Activated T-cell treated with anti-CD3 and anti-CD28 coated beads for 48 hours (primary cell): ENCODE data around the gene CYBRD1.

Experiments used
- DNase-seq: peaks from one replicate; pipeline ENCODE4 v3.0.0-alpha.2; 2020; ENCODE audit warnings: low read depth

The CYBRD1 gene

DNA sequence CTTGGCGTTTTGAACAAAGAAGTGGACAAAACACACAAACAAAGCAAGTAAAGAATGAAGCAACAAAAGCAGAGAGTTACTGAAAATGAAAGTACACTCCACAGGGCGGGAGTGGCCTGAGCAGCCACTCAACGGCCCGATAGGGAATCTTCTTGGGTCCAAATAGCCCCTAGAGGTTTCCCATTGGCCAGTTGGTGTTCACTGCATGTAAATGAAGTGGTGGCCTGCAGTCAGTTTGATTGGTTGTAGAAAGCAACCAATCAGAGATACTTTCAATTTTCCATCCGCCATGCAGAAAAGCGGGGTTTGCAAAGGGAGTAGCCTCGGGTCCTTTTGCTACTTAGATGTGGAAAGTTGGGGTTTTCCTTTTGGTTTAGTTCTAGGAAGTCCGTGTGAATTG lies 31.6 kb downstream of the CYBRD1 start:
- no peak for DNase-seq

DNA sequence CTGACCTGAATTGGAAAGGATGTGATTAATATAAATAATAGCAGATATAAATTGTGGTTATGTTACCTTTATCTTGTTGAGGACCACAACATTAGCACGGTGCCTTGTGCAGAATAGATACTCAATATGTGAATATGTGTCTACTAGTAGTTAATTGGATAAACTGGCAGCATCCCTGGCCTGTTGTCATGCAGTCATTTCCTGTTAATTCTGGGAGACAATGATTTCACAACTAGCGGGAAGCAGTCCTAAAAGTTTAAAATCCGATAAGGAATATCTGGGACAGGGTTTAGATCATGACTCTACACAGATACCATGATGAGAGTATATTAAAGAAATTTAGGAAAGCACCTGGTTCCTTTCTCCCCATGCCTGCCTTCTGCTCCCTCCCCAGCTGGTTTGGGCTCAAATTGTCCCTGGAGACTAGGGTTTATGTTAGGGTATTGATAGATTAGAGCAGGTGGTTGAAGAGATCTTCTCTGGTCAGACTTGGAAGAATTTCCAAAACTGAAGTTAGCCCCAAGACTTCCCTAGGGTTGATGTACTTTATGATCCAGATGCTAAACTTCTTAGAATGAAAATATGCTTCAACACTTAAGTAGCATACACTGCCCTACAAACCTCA lies 32.8 kb downstream of the CYBRD1 start:
- no peak for DNase-seq

DNA sequence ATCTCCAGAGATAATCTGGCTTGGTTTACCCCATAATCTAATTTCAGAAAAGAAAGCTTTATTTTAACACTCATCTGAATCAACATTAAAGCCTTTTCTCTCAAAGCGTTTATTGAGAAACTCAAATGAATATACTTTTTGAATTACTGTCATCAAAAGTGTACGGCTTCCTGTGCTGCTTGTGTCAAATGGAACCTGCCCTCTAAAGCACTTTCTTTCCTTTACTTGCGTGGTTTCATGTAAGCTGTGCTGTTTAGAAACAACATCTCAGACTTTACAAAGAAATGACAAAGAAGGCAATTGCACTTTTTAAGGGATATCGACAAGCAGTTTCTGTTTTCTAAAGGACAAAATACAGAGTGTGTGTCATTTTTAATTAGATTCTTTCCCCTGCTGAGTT lies 35.1 kb downstream of the CYBRD1 start:
- no peak for DNase-seq

DNA sequence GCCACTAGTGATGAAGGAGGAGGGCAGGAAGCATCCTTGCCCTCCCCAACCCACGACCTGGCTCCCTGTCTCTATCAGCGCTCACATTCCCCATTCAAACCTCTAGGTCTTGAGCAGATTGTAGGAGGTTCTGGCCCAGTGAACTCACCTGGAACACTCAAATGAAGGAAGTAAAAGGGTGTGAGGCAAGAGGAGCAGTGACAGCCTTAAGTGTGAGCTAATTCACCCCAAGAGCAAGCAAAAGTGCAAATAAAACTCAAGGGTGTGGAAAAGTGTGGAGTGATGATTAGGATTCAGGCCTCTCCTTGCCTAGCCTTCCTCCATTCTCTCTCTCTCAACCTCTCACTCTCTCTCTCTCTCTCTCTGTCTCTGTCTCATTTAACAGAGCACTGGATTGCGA lies 41.0 kb downstream of the CYBRD1 start:
- no peak for DNase-seq

DNA sequence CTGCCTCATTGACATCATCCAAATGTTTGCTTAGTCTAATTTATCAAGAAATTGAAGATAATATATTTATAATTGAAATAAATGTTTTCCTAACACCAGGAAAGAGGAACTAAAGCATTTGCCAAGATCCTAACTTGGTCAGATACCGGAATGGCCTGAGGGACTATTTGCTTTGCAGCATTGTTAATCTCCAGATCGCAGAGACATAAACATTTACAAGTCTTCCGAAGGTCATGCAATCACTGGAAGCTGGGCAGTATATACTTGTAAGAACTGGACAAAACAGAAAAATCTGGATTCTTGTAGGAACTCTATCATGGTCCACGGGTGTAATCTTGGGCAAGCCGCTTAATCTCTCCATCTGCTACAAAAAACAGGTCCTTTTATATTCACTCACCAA lies 42.2 kb downstream of the CYBRD1 start:
- DNase-seq: no peak

DNA sequence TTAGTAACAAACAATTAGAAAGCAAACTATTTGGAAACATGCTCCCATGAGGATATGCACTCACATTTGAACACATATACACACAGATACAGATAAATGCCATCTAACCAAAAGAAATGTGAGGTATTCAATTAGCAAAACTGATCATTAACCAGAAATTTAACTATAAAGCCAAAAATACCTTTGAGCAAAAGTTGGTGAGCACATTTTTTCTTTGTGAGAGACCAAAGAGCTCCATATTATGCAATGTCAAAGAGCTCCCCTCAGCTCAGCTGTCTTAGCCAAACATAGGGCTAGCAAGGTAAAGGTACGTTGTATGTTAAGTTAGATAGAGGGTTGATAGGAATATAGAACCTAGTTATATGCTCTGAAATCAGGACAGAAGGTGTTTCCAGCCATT lies 43.8 kb downstream of the CYBRD1 start:
- DNase-seq: no peak

DNA sequence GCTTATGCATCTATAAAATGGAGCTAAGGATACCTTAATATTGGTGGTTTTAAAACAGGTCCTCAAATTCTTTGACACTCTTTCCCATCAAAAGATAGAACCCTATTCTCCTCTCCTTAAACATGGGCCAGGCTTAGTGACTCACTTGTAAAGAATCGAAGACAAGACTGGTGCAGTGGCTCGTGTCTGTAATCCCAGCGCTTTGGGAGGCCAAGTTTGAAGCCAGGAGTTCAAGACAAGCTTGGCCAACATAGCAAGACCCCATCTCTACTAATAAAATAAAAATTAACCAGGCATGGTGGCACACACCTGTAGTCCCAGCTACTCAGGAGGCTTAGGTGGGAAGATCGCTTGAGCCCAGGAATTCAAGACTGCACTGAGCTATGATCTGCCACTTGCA lies 44.5 kb downstream of the CYBRD1 start:
- DNase-seq: no peak

DNA sequence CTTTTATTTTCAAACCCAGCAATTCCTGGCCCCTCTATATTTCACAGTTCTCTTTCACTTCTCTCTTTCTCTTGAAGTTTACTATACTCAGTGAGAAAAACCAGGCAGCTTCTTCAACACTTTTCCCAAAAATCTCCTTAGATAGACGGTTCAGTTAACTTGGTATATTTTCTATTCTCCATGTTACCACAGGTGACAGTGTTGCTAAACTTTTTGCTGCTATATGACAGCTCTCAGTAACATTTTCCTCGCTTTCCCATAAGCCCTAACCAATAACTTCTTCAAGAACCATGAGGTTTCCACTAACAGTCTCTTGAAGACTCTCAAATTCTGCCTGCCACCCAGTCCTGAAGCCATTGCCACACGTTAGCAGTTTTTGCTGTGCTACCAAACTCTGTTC lies 45.8 kb downstream of the CYBRD1 start:
- no peak for DNase-seq

DNA sequence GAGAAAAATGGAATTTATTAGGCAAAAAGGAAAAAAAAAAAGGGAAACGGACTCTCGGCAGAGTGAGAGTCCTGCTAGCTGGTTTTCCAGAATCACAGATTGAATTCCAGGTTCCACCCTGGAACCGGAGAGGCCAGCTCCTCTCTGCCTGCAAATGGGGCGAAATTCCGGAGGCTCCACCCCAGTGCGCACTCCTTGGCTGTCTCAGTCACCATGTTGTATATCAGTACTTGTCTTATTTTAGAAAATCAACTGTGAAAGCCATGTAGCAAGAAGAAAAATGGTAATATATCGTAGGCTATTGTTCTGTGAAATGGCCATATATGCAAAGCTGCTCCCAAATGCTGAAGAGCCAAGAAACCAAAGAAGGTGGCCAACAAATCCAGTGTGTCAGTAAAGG lies 49.4 kb downstream of the CYBRD1 start:
- no peak for DNase-seq

DNA sequence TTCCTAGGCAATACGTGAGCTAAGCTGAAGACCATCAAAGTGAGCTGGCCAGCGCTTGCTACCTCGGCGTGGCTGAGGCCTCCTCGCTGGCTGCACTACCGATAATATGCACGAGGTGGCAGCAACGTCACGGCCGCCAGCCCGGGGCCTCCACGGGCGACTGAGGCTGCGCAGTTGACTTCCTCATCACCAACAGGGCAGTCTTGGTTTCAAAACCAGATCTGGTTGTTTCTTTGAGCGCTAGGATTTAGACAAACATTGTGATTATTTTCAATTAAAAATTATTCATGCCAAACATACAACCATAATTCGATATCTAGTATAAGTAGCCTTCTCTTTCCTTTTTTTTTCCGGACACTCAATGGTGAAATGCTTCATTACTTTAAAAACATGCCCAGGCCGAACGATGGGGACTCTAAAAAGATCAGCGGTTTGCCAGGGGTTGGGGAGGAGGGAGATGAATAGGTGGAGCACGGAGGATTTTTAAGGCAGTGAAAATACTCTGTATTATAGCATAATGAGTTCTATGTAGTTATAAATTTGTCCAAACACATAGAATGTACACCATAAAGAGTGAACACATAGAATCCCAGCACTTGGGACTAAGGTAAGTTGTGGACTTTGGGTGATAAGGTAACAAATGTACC lies 52.0 kb downstream of the CYBRD1 start:
- DNase-seq: peak; percentile 79

DNA sequence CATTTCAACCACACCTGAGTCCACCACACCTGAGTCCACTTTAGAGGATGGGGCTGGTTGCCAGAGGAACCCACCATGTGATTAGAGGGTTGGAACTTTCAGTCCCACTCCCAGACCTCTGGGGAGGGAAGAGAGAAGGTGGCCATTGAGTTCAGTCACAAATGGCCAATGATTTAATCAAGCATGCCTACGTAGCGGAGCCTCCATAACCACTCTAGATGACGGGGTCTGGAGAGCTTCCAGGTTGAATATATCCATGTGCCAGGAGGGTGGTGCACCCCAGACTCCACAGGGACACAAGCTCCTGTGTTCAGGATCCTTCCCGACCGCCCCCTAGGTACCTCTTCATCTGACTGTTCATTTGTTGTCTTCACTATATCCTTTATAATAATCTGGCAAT lies 53.3 kb downstream of the CYBRD1 start:
- DNase-seq: no peak

DNA sequence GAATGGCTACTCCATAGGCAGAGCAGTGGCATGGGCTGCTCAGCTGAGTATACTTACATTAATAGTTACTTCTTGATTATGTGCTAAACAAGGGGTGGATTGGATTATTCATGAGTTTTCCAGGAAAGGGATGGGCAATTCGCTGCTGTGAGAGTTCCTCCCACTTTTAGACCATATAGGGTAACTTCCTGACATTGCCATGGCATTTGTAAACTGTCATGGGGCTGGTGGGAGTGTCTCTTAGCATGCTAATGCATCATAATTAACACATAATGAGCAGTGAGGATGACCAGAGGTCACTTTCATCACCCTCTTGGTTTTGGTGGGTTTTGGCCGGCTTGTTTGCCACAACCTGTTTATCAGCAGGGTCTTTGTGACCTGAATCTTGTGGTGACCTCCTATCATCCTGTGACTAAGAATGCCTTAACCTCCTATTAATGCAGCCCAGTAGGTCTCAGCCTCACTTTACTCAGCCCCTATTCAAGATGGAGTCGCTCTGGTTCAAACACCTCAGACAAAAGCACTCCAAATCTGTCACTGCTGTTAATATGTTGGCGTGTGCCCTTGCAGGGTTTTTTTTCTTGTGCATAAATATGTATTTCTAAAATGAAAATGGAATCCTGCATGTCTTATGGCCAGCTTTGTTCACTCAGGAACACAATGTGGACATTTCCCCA lies 56.0 kb downstream of the CYBRD1 start:
- DNase-seq: no peak

DNA sequence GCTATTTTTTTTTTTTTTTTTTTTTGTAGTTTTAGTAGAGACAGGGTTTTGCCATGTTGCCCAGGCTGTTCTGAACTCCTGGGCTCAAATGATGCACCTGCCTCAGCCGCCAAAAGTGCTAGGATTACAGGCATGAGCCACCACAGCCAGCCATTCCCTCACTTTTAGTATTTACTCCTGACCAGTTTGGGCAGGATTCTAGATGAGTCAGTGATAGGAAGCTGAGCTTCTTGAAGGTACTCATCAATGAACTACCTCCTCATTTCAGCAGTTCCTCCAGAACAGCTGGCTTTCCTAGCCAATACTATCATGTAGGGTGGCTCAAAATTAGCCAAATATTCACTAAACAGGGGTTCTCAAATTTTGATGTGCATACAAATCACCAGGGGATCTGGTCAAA lies 57.2 kb downstream of the CYBRD1 start:
- no peak for DNase-seq

DNA sequence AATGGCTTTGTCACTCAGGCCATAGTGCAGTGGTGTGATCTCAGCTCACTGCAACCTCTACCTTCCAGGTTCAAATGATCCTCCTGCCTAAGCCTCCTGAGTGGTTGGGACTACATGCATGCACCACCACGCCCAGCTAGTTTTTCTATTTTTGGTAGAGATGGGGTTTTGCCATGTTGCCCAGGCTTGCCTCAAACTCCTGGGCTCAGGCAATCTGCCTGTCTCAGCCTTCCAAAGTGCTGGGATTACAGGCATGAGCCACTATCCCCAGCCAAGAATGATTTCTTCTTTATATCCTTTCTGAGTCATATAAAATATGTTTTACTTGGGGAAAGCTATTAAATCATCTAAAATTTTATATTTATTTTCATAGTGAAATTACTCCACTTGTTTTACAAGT lies 61.3 kb downstream of the CYBRD1 start:
- no peak for DNase-seq

DNA sequence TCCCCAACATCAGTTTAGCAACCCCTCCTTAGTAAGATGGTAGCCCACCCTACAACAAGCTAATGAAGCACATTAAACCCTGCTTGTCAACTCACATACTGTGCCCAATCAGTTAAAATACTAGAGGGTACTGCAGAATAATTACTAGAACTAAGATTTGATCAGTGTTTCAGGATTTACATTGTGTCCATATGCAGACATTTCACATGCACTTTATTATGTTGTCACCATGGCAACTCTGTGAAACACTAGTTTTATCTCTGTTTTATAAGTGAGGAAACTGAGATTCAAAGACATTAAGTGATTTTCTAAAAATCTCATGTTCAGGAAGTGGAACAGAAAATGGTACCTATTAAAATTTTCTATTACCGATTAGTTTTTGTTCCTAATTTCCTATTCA lies 61.7 kb downstream of the CYBRD1 start:
- no peak for DNase-seq

DNA sequence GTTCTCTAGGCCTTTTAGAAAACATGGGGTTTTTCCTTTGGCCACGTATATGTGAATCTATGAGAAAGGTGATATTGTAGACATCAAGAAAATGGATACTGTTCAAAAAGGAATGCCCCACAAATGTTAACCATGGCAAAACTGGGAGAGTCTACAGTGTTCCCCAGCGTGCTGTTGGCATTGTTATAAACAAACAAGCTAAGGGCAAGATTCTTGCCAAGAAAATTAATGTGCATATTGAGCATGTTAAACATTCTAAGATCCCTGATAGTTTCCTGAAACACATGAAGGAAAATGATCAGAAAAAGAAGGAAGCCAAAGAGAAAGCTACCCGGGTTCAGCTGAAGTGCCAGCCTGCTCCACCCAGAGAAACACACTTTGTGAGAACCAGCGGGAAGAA lies 64.9 kb downstream of the CYBRD1 start:
- no peak for DNase-seq

DNA sequence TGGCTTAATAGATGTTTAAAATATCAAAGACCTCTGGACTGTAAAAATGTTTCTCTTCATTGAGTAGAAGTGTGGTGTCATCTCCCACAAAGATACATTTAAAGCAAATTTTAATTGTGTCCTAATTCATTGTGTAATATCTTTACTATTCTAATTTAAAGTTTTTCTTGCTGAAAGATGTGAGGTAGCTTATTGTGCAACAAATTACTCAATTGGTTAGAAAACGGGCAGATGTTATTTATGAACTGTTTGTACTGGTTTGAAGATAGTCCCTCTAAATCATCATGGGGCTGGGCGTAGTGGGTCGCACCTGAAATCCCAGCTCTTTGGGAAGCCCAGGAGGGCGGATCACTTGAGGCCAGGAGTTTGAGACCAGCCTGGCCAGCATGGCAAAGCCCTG lies 65.3 kb downstream of the CYBRD1 start:
- DNase-seq: no peak

DNA sequence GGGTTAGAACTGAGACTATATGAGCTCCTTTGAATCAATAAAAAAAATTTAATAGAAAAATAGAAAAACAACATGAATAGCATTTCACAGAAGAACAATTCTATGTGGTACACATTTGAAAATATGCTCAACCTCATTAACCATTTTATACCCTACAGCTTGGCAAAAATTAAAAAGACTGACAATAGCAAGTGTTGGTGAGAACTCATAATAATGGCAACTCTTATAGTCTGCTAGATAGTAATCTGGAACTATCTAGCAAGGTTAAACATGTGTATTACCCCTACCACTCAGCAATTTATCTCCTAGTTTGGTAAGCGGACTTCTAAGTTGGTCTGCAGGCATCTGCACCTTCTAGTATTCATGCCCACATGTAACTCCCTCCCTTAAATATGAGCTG lies 67.8 kb downstream of the CYBRD1 start:
- DNase-seq: no peak

DNA sequence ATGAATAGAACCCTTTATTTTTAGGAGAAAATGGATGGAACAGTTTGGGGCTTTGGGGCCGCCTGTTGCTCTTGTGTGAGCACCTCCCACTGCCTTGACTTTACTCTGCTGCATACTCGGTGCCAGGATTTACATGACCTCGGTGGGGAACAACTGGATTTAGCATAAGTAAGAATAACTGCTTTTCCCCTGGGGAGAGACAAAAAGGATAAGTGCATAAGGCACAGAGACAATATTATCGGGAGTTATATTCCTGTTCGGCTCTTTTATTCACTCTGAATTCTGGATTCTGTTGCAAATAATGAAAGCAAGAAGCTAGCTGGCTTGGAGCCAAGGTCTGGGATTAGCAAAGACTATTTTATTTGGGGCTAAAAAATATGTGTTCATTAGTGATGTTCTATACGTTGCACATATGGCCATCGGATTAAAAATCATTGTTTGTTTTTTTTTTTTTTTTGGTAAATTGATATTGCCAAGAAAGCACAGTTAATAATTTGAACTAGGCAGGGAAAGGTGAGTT lies 69.8 kb downstream of the CYBRD1 start:
- DNase-seq: no peak

DNA sequence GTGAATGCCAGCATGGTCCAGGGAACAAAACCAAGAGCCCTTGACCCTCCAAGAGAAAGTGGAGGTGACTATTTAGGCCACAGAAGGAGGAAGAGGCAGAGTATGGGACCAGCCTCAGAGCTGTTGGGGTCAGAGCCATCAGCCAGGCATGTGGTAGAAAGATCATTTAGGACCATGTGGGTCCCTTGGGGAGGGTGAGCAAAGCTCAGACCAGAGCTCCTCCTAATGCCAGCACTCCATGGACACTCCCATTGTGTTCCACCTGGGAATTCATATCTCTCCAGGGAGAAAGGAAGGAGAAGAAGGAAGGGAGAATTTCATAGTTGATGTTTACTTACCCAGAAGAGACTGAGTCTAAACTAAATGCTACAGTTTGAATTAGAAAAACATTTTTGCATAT lies 73.2 kb downstream of the CYBRD1 start:
- DNase-seq: no peak

DNA sequence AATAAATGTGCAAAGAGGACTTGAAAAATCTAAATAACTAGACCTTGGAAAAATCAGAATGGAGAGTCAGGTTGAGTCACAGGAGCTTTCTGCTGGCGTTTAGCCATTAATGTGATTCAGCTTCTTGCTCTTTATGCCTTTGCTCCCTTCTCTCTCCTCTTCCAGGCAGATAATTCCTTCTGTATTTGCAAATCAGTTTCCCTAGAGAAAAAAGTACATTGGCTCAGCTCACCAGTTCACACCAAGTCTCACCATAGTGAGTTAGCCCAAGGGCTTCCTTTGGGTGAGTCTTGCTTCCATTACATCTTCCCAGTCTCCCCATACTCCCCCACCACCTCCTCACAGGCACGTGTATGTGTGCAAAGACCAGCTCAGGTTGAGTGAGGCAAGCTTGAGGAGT lies 73.6 kb downstream of the CYBRD1 start:
- no peak for DNase-seq

DNA sequence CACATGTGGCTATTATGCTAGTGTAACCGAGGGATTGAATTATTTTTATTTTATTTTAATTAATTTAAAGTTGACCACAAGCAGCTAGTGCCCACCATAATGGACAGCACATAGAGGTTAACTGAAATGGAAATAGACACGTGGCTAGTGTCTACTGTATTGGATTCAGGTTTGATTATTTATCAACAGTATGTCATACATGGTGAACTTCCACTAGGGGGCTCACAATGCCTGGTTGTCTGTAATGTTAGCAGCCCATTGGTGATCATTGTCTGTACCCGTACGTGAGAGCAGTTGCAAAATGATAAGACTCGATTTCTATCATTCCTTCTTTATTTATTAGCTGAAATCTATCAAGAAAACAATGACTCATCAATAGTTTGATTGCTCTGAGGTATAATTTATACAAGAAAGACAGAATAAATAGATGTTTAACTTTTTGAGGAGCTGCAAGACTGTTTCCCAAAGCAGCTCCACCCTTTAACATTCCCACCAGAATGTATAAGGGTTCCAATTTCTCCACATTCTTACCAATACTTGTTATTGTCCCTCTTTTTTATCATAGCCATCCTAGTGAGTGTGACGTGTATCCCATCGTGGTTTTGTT lies 76.5 kb downstream of the CYBRD1 start:
- peak; percentile 6 for DNase-seq

DNA sequence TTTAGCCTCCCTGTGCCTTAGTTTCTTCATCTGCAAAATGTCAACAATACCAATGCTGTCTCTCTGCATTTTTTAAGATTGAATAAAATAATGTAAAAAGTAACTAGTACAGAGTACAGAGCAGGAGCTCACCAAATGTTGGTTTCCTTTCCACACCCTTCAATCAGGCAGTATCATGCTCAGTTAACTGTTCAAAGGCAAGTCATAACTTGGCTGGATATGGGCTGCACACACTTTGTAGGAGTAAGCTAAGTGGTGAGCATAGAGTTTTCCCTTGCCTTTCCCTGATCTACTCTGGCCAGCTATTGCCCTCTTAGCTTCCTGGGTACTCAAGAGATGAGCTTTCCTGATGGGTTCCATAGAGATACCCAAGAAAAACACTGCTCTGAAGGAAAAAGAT lies 77.9 kb downstream of the CYBRD1 start:
- DNase-seq: no peak
